ENCODE data around the gene FRMD1. TPM values are rescaled to one million over a fixed set of nuclear protein-coding genes. Genes with fewer than 3 reads are reported as not detected.

FRMD1 gene
- total and polyA plus RNA-seq, 10 of the 15 experiments (the other 5 are each of a cell fraction or from before 2014, with no cell fraction given), result not detected

DNA sequence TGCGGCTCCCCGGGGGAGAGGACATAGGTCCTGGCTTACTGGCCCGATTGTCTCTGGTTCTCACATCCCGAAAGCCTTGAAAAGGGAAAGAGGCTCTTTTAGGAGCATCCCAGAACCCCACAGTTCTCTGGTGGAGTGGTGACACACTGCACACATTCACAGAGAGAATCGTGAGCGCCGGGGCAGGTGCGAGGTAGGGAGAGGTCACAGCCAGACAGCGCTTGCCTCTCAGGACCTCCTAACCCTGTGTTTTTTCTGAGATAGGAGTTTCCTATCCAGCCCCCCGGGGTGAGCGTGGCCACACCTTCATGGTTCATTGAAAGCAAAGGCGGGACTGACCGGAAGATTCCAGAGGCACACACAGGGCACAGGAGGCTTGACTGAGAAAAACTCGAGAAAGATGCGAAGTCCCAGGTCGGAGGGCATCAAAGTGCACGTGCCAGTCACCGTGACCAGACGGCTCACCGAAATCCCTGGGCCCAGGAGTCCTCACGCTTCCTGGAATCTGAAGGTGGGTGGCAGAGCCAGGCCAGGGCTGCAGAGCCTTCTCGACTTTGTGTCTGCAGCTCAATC lies 46.5 kb upstream of the FRMD1 start:
- H3K9me3 ChIP-seq (replicated peaks; ENCODE audit: control insufficient read depth, insufficient read depth, low read length), result no peaks in the 10 kb centered on the region
- 48% methylated on average over 20 of the region's 22 CpGs for WGBS (ENCODE audit: insufficient coverage, insufficient replicate concordance, low lambda C conversion rate, missing lambda C conversion rate)
- no peaks in the 10 kb centered on the region for H3K36me3 ChIP-seq (ENCODE audit: control insufficient read depth in 2 of 2, insufficient read depth in 2 of 2, low read length in 1 of 2)
- no peak for TF ChIP-seq EP300 (IDR thresholded peaks at IDR 0.05; ENCODE audit: borderline replicate concordance in 1 of 2, control insufficient read depth in 1 of 2, low read depth in 2 of 2, low read length in 2 of 2)
- no peak for TF ChIP-seq LARP7 (IDR thresholded peaks at IDR 0.05)
- no peak for TF ChIP-seq SUPT20H (IDR thresholded peaks at IDR 0.05; ENCODE audit: borderline replicate concordance, control insufficient read depth, low read depth, low read length)
- TF ChIP-seq ZNF622 (IDR thresholded peaks at IDR 0.05), result no peak
- TF ChIP-seq, protein P1, sequence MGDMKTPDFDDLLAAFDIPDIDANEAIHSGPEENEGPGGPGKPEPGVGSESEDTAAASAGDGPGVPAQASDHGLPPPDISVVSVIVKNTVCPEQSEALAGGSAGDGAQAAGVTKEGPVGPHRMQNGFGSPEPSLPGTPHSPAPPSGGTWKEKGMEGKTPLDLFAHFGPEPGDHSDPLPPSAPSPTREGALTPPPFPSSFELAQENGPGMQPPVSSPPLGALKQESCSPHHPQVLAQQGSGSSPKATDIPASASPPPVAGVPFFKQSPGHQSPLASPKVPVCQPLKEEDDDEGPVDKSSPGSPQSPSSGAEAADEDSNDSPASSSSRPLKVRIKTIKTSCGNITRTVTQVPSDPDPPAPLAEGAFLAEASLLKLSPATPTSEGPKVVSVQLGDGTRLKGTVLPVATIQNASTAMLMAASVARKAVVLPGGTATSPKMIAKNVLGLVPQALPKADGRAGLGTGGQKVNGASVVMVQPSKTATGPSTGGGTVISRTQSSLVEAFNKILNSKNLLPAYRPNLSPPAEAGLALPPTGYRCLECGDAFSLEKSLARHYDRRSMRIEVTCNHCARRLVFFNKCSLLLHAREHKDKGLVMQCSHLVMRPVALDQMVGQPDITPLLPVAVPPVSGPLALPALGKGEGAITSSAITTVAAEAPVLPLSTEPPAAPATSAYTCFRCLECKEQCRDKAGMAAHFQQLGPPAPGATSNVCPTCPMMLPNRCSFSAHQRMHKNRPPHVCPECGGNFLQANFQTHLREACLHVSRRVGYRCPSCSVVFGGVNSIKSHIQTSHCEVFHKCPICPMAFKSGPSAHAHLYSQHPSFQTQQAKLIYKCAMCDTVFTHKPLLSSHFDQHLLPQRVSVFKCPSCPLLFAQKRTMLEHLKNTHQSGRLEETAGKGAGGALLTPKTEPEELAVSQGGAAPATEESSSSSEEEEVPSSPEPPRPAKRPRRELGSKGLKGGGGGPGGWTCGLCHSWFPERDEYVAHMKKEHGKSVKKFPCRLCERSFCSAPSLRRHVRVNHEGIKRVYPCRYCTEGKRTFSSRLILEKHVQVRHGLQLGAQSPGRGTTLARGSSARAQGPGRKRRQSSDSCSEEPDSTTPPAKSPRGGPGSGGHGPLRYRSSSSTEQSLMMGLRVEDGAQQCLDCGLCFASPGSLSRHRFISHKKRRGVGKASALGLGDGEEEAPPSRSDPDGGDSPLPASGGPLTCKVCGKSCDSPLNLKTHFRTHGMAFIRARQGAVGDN (IDR thresholded peaks at IDR 0.05), result no peak
- TF ChIP-seq CBFB (IDR thresholded peaks at IDR 0.05; ENCODE audit: low read depth), result no peak
- TF ChIP-seq, protein P2, sequence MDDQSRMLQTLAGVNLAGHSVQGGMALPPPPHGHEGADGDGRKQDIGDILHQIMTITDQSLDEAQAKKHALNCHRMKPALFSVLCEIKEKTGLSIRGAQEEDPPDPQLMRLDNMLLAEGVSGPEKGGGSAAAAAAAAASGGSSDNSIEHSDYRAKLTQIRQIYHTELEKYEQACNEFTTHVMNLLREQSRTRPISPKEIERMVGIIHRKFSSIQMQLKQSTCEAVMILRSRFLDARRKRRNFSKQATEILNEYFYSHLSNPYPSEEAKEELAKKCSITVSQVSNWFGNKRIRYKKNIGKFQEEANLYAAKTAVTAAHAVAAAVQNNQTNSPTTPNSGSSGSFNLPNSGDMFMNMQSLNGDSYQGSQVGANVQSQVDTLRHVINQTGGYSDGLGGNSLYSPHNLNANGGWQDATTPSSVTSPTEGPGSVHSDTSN (IDR thresholded peaks at IDR 0.05; ENCODE audit: insufficient replicate concordance, low read depth, low read length), result no peak
- no peak for TF ChIP-seq BMI1 (IDR thresholded peaks at IDR 0.05; ENCODE audit: borderline replicate concordance)
- no peaks in the 10 kb centered on the region; a peak in 1 of 4 replicates for H3K27me3 ChIP-seq (replicated peaks in 1 of 2; ENCODE audit: control insufficient read depth in 2 of 2, insufficient read depth in 2 of 2, low read length in 1 of 2)
- FAIRE-seq, result no peak
- no peak for DNase-seq (ENCODE audit: low read depth, low spot score)
- no peak overlapping the region for H3K27ac ChIP-seq (ENCODE audit: control insufficient read depth, insufficient read depth)
- ChIA-PET POLR2A (no interaction called here), CTCF (no interaction called here), RAD21 (ENCODE audit: unreplicated experiment) (no interaction called here), SMC1A (ENCODE audit: uncharacterized antibody, unreplicated experiment) (no interaction called here)
- no peaks in the 10 kb centered on the region for H4K20me1 ChIP-seq (ENCODE audit: control insufficient read depth, insufficient read depth)
- intact Hi-C loops (cut with micrococcal nuclease; ENCODE audit: unreplicated experiment) (no loop called here), in situ Hi-C loops (cut with MboI) (no loop called here)
- no peak overlapping the region for H3K9ac ChIP-seq (ENCODE audit: control insufficient read depth, insufficient read depth, low read length)
- H3K4me2 ChIP-seq (ENCODE audit: control insufficient read depth, insufficient read depth), result no peak overlapping the region
- no peak overlapping the region for H3K4me3 ChIP-seq
- no peak for ATAC-seq
- no peak overlapping the region for H2AFZ ChIP-seq (ENCODE audit: control insufficient read depth, low read depth, low read length)
- no TSS peak for BruUV-seq (replicated peaks)
- no peaks in the 10 kb centered on the region for H3K4me1 ChIP-seq (ENCODE audit: control insufficient read depth, insufficient read depth, low read length)
- no peaks in the 10 kb centered on the region for H3K79me2 ChIP-seq (ENCODE audit: control insufficient read depth, insufficient read depth, low read length)
